Fibroblast of pulmonary artery (primary cell): Measurements from ENCODE around the gene GUK1.

Experiments used
- DNase-seq: peaks from one replicate; pipeline ENCODE4 v3.0.0-alpha.2; 2010; ENCODE audit warnings: low read depth
- H3K4me3 ChIP-seq: replicated peaks from 2 replicates; pipeline ENCODE4 v1.5.1; 2011; ENCODE audit warnings: low read depth, mild to moderate bottlenecking, control low read depth, low read length, moderate library complexity
- CTCF ChIP-seq: IDR thresholded peaks from 2 replicates; pipeline ENCODE4 v1.5.1; 2011; ENCODE audit warnings: mild to moderate bottlenecking, control low read depth, low read length, inconsistent platforms; ENCODE audit errors: missing control alignments

The GUK1 gene

GRCh38 chr1:228117335-228117734 is 22.7 kb upstream of the GUK1 start:
- TF ChIP-seq CTCF: no peak
- no peak overlapping the region for H3K4me3 ChIP-seq
- no peak for DNase-seq

GRCh38 chr1:228118040-228118439 is 22.0 kb upstream of the GUK1 start:
- no peak overlapping the region for H3K4me3 ChIP-seq
- DNase-seq: no peak
- no peak for TF ChIP-seq CTCF

DNA sequence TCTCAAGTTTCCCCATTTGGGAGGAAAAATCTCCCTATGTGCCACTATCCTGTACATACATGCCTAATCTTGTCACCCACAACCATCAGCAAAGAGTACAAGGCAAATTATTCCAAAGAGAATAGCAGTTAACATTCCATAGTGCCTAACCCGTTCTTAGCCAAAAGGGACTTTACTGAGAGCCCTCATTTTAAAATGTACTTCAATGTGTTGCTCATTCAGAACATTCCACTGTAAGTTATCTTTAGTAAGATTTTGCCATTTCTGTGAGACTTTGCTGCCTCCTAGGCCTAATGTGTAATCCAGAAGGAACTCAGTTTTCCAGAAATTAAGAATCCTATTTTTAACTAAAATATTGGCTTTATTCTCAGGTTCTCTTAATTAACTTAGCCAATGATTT is 19.7 kb upstream of the GUK1 start:
- DNase-seq: no peak
- TF ChIP-seq CTCF: no peak
- no peak overlapping the region for H3K4me3 ChIP-seq

- TF ChIP-seq CTCF: no peak
- DNase-seq: no peak
- H3K4me3 ChIP-seq: no peak overlapping the region
Observed at GRCh38 chr1:228120857-228121489, 19.1 kb upstream of the GUK1 start.

DNA sequence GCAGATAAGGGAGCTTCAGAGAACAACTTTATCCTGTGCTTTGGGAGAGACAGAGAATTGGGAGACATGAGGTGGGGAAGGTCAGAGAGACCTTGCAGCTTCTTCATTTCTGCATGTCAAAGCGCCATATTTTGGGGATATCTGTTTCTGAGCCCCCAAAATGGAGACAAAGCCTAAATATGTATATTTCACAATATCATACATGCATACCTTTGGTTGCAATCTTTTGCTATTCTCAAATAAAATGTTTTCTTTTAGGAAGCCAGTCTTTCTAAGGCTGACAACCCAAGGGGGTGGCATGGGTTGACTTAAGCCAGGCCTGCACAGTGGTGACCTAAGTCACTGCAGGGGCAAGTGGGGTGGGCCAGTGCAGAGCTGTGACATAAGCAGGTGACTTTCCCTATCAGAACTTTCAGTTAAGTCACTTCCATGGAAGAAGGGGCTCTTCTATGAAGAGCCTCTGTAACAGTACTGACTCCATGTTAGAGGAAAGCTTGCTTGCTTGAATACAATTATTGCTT is 17.1 kb upstream of the GUK1 start:
- DNase-seq: no peak
- TF ChIP-seq CTCF: no peak
- no peak overlapping the region for H3K4me3 ChIP-seq

DNA sequence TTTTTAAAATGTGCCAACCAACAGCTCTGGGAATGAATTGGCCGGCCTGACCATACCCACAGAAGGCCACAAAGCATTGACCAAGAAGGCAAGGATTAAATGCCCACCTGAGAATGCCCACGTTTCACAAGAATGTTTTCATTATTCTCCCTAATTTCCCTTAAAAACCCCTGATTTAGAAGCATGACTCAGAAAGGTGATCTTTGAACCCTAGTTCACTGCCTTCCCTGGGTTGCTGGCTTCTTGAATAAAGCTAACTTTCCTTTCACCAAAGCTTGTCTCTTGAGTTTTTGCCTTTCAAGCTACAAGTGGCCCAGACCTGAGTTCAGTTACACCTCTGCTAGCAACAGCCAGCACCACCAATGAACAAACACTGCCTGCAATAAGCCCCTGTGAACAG is 16.6 kb upstream of the GUK1 start:
- DNase-seq: no peak
- H3K4me3 ChIP-seq: no peak overlapping the region
- no peak for TF ChIP-seq CTCF

DNA sequence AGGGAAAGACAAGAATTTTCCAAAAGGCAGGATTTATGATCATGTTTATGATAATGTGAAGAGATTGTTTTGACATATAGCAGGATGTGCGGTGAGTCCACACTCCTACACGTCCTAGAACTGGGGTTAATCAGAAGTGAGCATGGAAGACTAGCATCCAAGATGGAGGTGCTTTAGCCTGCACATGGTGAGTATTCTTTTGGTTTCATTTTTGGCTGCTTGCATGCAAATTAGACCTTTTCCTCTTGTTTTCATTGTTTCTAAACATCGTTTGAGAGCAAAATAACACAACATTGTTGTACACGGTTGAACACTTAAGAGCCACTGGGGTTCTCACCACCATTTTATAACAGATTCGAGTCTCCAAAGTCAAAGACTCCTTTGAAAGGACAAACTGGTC is 14.9 kb upstream of the GUK1 start:
- no peak overlapping the region for H3K4me3 ChIP-seq
- no peak for TF ChIP-seq CTCF
- no peak for DNase-seq
